ENCODE results near the gene MAX.

Gene MAX

GRCh38 chr14:65071544-65071943 is 30.8 kb downstream of the MAX start:
- peaks cover 0 to 42% of the 10 kb centered on the region in 2 experiments; a peak in 2 of 3 replicates for H3K36me3 ChIP-seq (ENCODE audit: control insufficient read depth in 2 of 2, insufficient read depth in 1 of 2, low read length in 2 of 2)
- ChIA-PET CTCF (no interaction called here), POLR2A (no interaction called here)
- H3K9me3 ChIP-seq (ENCODE audit: control insufficient read depth, insufficient read depth, low read depth, low read length) = no peaks in the 10 kb centered on the region
- H3K4me3 ChIP-seq (ENCODE audit: low read depth, low read length) = no peak overlapping the region
- H3K4me1 ChIP-seq (ENCODE audit: control insufficient read depth, insufficient read depth, low read length) = no peaks in the 10 kb centered on the region
- TF ChIP-seq YY1 (tag by site-specific recombination; IDR thresholded peaks at IDR 0.05) = no peak
- no peak for TF ChIP-seq ZNF214 (tag by site-specific recombination; IDR thresholded peaks at IDR 0.05; ENCODE audit: borderline replicate concordance)
- no peak overlapping the region for H3K27ac ChIP-seq (ENCODE audit: extremely low read depth, low read depth, low read length)

- TF ChIP-seq ZNF645 (tag by site-specific recombination; IDR thresholded peaks at IDR 0.05) = no peak
- no peak for TF ChIP-seq ZNF248 (tag by site-specific recombination; IDR thresholded peaks at IDR 0.05)
- no peak for TF ChIP-seq GLIS2 (tag by site-specific recombination; IDR thresholded peaks at IDR 0.05)
- no peak for TF ChIP-seq MEIS1 (CRISPR knock-in tag; IDR thresholded peaks at IDR 0.05; ENCODE audit: borderline replicate concordance)
- no peak for TF ChIP-seq ZNF362 (tag by site-specific recombination; IDR thresholded peaks at IDR 0.05)
- TF ChIP-seq HOXD13 (CRISPR knock-in tag; IDR thresholded peaks at IDR 0.05; ENCODE audit: borderline replicate concordance) = no peak
- H3K9me3 ChIP-seq (ENCODE audit: control insufficient read depth, insufficient read depth, low read depth, low read length) = no peaks in the 10 kb centered on the region
- ChIA-PET POLR2A (no interaction called here), CTCF (no interaction called here)
- no peaks in the 10 kb centered on the region for H3K4me1 ChIP-seq (ENCODE audit: control insufficient read depth, insufficient read depth, low read length)
- no peak overlapping the region for H3K4me3 ChIP-seq (ENCODE audit: low read depth, low read length)
- H3K36me3 ChIP-seq (ENCODE audit: control insufficient read depth in 2 of 2, insufficient read depth in 1 of 2, low read length in 2 of 2) = peaks cover 0 to 42% of the 10 kb centered on the region in 2 experiments; a peak in 2 of 3 replicates
- no peak overlapping the region for H3K27ac ChIP-seq (ENCODE audit: extremely low read depth, low read depth, low read length)
Measured at GRCh38 chr14:65070471-65070976, 31.8 kb downstream of the MAX start.

- Histone ChIP-seq H3K4me3 (ENCODE audit: low read depth, low read length) (no peak overlapping the region), H3K27ac (ENCODE audit: extremely low read depth, low read depth, low read length) (no peak overlapping the region), H3K9me3 (ENCODE audit: control insufficient read depth, insufficient read depth, low read depth, low read length) (no peaks in the 10 kb centered on the region), H3K4me1 (ENCODE audit: control insufficient read depth, insufficient read depth, low read length) (no peaks in the 10 kb centered on the region), H3K36me3 (ENCODE audit: control insufficient read depth in 2 of 2, insufficient read depth in 1 of 2, low read length in 2 of 2) (peaks cover 0 to 43% of the 10 kb centered on the region in 2 experiments; a peak in 2 of 3 replicates)
- CTCF ChIA-PET = no interaction called here
- POLR2A ChIA-PET = no interaction called here
- TF ChIP-seq ZNF2 (tag by site-specific recombination; IDR thresholded peaks at IDR 0.05) (no peak), HIC1 (tag by site-specific recombination; IDR thresholded peaks at IDR 0.05) (no peak), PRDM4 (tag by site-specific recombination; IDR thresholded peaks at IDR 0.05) (no peak), ZBTB21 (tag by site-specific recombination; IDR thresholded peaks at IDR 0.05) (no peak), ZNF514 (tag by site-specific recombination; IDR thresholded peaks at IDR 0.05) (no peak), ZBTB17 (tag by site-specific recombination; IDR thresholded peaks at IDR 0.05) (no peak), ZNF704 (tag by site-specific recombination; IDR thresholded peaks at IDR 0.05) (no peak), ZNF530 (tag by site-specific recombination; IDR thresholded peaks at IDR 0.05; ENCODE audit: low read depth) (no peak), TRIM28 (IDR thresholded peaks at IDR 0.05; ENCODE audit: borderline replicate concordance, low read length) (no peak), ZNF148 (tag by site-specific recombination; IDR thresholded peaks at IDR 0.05; ENCODE audit: borderline replicate concordance) (no peak), ZNF112 (tag by site-specific recombination; IDR thresholded peaks at IDR 0.05) (no peak)
Measured at GRCh38 chr14:65069874-65070413, 32.4 kb downstream of the MAX start.
